Erythroblast (primary cell): ENCODE data around the gene SPATC1L.

Source experiments
- DNase-seq, 2 experiments: peaks; one replicate each; lab custom pipeline; 2025; lab: John Stamatoyannopoulos, UW
- GATA1 ChIP-seq: IDR thresholded peaks from 2 replicates; pipeline ENCODE4 v1.6.1; 2011; ENCODE audit warnings: low read depth, mild to moderate bottlenecking, control low read depth, low read length, moderate library complexity
- POLR2A ChIP-seq: IDR thresholded peaks from 2 replicates; pipeline ENCODE4 v1.6.1; 2011; ENCODE audit warnings: mild to moderate bottlenecking, low read length

The SPATC1L gene

DNA sequence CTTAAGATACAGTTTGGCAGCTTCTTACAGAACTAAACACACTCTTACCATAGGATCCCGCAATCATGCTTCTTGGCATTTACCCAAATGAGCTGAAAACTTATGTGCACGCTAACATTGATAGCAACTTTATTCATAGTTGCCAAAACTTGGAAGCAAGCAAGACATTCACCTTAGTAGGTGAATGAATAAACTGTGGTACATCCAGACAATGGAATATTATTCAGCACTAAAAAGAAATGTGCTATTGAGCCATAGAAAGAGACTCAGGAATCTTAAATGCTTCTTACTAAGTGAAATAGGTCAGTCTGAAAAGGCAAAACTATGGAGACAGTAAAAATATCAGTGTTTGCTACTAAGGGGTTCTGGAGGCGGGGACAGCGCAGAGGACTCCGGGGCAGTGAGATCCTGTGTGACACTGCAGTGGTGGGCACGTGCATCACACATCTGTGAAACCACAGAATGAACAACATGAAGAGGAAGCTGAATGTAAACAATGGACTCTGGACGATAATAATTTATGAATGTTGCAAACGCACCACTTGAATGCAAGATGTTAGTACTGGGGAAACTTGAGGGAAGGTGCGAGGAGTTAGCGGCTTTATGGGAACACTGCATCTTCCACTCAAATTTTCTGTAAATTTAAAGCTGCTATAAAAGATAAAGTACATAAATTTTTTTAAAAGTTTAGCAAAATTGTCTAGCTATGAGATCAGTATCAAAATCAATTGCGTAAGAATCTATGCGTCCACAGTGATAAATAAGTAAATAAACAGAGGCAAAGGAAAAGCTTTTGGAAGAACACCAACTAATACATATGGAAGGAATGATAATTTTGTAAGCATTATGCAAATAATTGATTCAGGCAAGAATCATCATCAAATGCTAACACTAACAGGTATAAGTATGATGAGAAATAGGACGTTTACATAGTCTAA, 15.4 kb upstream of the SPATC1L start:
- DNase-seq: no peak
- TF ChIP-seq GATA1 (no peak), POLR2A (no peak)

GRCh38 chr21:46196733-46197132, 12.5 kb upstream of the SPATC1L start:
- DNase-seq: no peak
- TF ChIP-seq GATA1: no peak
- no peak for TF ChIP-seq POLR2A

DNA sequence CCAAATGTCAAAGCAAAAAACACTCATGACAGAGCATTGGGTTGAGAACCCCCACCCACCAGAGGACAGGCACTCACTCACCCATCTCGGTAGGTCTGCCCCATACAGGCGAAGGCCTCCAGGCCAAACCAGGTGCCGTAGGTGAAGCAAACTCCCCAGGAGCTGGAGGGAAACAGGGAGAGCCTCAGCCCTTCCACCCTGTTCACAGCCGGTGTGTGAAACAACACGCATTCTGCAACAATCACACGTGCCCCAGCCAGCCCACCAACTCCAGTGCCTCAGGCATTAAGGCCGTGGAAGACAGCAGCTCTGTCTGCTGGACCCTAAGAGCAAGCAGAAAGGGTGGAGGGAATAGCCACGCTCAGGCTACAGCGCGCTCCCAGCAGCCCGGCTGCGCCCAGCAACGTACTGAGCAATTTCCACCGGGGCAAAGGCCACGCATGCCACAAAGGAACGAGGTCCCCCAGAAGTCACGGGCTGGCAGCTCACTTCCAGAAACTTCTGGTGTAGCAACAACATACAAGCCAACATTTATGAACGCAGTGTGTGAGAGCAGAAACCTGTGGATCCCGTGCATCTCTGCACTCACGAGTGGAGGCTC, 11.4 kb upstream of the SPATC1L start:
- DNase-seq: no peak

GRCh38 chr21:46194374-46195334, 10.4 kb upstream of the SPATC1L start:
- TF ChIP-seq GATA1 (no peak), POLR2A (no peak)
- no peak for DNase-seq

More for the DNA sequence above, 11.4 kb upstream of the SPATC1L start:
- no peak for TF ChIP-seq POLR2A
- no peak for TF ChIP-seq GATA1

DNA sequence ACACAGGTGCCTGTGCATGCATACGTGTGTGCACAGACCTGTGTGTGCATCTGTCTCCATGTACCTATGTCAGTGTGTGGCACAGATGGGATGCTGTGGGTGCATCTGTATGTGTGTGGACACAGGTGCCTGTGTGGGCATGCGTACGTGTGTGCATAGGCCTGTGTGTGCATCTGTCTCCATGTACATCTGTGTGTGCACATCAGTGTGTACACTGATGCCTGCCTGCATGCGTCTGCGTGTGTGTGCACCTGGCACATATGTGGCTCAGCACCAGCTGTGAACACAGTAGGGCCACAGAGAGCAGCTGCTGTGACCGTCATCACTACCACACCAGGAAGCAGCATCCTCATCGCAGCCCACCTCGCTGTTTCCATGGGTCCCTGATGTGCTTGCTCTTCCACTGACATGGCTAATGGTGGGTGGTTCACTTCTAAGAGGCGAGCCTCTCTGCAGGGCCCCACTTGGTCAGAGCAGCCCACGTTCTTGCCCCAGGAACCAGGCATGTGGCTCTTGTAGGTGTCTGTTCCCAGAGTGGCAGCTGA, 9.6 kb upstream of the SPATC1L start:
- DNase-seq: no peak
- no peak for TF ChIP-seq GATA1
- TF ChIP-seq POLR2A: no peak

GRCh38 chr21:46191686-46192575, 7.7 kb upstream of the SPATC1L start:
- no peak for TF ChIP-seq POLR2A
- TF ChIP-seq GATA1: no peak
- DNase-seq: no peak

DNA sequence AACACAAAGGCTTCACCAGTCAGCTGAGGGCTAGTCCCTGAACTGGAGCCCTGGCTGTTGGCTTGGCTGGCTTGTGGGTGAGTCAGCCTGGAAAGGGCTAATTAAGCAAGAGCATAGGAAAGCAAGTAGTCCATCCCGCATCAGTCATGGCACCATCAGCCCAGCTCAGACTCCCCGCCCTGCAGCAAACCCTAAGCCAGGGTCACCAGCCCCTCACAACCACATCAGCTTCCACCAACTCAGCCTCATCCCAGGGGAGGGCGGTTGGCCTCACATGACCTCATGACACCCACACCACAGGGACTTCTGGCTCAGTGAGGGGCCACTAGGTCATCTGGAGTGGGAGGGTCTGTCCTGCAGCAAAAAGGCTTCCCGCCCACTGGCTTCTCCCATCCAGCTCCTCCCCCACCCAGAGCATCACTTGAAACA, 7.0 kb upstream of the SPATC1L start:
- DNase-seq: no peak
- no peak for TF ChIP-seq GATA1
- TF ChIP-seq POLR2A: no peak

DNA sequence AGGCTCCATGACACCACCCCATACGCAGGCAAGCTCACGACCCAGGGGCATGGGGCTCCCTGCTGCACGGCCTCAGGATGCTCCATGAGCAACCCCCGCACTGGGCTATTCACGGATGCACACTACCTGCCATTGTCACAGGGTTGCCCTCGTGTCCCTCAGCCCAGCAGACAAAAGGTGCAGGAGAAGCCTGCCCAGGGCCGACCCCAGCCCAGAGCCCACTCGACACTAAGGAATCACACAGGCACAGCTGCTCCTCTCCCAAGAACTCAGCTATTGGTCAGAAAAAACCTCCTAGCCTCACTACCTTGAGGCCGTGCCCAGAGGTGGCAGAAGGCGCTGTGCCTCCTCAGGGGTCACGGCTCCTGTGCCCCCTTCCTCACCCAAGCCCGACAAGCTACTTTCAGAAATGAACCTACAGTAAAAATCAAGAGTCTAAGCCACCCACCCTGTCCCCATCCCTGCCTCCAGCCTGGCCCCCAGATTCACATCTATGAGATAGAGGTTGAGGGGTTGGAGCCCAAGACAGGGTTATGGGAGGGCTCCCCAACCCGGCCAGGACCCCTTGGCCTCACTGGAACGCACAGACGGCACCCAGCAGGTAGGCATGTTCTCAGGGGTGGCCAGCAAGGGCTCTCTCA, 6.4 kb upstream of the SPATC1L start:
- TF ChIP-seq GATA1 (no peak), POLR2A (no peak)
- no peak for DNase-seq

- no peak for TF ChIP-seq POLR2A
- TF ChIP-seq GATA1: no peak
- DNase-seq: no peak
Observed at GRCh38 chr21:46189959-46190490, 5.8 kb upstream of the SPATC1L start.

- no peak for DNase-seq
- no peak for TF ChIP-seq POLR2A
- no peak for TF ChIP-seq GATA1
Observed at GRCh38 chr21:46189213-46189958, 5.1 kb upstream of the SPATC1L start.
